Stimulated activated naive B cell treated with anti-CD40 and anti-IgM and Interleukin-4, amounts not matched to agents 10 μg/mL and 1 μg/mL and 100 μg/mL, for 72 hours (primary cell): Measurements from ENCODE around the gene ERC2.

Experiments
- ATAC-seq, 2 donors: fragments of 150-1000 bp; cut with Tn5 transposase; replicated peaks; 2 replicates each; pipeline ENCODE4 v1.10.0; 2021; ENCODE audit warnings: moderate library complexity in 1 of 2
- DNase-seq: peaks from one replicate; pipeline ENCODE4 v3.0.0; 2021
- H3K27ac Mint-ChIP-seq: one replicate; pipeline ENCODE4 v1.8.0; 2022; ENCODE audit warnings: mild to moderate bottlenecking, mixed read lengths
- H3K27me3 Mint-ChIP-seq, 2 donors: one replicate each; pipeline ENCODE4 v1.8.0; 2022; ENCODE audit warnings: mixed read lengths in 2 of 2
- H3K36me3 Mint-ChIP-seq, 2 donors: one replicate each; pipeline ENCODE4 v1.8.0; 2022; ENCODE audit warnings: mixed read lengths in 2 of 2, mild to moderate bottlenecking in 1 of 2
- H3K4me1 Mint-ChIP-seq, 2 donors: one replicate each; pipeline ENCODE4 v1.8.0; 2022; ENCODE audit warnings: mixed read lengths in 2 of 2, mild to moderate bottlenecking in 1 of 2
- H3K4me3 Mint-ChIP-seq, 2 donors: one replicate each; pipeline ENCODE4 v1.8.0; 2022; ENCODE audit warnings: mild to moderate bottlenecking in 2 of 2, mixed read lengths in 2 of 2, moderate library complexity in 1 of 2
- H3K9me3 Mint-ChIP-seq, 2 donors: one replicate each; pipeline ENCODE4 v1.8.0; 2022; ENCODE audit warnings: mixed read lengths in 2 of 2, mild to moderate bottlenecking in 1 of 2

ERC2 gene

DNA sequence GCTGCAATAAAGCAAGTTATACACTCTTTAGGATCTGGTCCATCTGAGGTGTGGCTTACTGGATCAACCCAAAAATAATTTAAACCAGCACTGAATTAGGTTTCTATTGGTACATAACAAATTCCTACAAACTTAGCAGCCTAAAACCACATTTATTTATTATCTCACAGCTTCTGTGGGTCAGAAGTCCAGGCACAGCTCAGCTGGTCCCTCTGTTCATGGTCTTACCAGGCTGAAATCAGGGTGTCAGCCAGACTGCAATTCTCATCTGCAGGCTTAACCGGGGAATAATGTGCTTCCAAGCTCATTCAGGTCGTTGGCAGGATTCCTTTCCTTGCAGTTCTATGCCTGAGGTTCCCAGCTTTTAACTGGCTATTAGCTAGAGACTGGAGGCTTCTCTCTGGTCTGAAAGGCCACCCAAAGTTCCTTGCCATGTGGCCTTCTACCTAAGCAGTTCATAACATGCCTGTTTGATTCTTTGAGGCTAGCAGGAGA, 503.7 kb downstream of the ERC2 start:
- no peak for DNase-seq
- Mint-ChIP-seq H3K27me3 (no peaks in the 10 kb centered on the region), H3K27ac (no peak overlapping the region), H3K4me3 (no peak overlapping the region), H3K36me3 (no peaks in the 10 kb centered on the region), H3K4me1 (peaks cover 0 to 3% of the 10 kb centered on the region in 2 donors), H3K9me3 (peaks cover 4 to 7% of the 10 kb centered on the region in 2 donors)
- ATAC-seq, result no peak

DNA sequence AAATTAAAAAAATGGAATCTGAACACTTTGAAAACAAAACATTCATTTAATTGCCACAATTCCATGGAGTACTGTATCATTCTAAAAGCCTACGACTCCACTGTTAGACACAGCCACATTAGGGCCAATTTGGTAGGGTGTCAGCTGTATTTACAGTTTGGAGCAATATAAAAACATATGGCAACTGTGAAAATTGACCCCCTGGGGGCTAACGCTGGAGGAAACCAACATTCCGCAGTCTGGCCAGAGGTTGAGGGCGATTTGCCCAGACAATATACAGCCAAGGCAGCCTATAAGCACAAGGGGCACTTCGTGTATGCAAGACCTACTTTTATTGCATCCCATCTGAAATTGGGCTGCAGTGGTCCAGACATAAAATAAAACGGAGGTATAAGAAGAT, 504.7 kb downstream of the ERC2 start:
- H3K36me3 Mint-ChIP-seq, result no peaks in the 10 kb centered on the region
- DNase-seq (no peak), ATAC-seq (no peak)
- H3K4me1 Mint-ChIP-seq, result peaks cover 0 to 3% of the 10 kb centered on the region in 2 donors
- H3K9me3 Mint-ChIP-seq, result peaks cover 4 to 7% of the 10 kb centered on the region in 2 donors
- no peak overlapping the region for H3K4me3 Mint-ChIP-seq
- H3K27me3 Mint-ChIP-seq, result no peaks in the 10 kb centered on the region
- no peak overlapping the region for H3K27ac Mint-ChIP-seq

DNA sequence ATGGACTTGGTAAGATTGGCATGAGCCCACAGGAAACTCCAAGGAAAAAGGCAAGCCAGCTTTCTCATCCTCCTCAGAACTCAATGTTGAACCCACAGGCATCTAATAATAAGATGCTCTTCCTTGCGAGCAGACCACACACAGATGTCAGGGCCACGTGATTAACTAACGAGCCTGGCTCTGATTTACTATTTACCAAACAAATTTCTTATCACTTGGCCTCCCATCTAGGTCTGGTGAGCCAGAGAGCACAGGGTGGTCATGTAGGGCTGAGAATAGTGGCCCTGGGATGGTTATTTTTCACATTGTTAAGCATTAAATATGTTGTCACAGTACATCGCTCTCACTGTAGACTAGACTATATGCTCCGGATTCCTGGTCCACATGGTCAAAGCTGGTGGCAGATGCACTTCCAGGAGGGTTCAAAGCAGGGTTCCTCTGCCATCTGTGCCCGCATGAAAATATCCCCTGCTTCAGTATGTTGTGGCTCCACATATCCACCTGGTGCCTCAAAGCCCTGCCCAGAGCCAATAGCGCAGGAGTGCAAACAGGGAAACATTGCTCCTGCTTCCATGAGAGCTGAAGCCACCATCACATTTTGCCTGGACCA, 508.7 kb downstream of the ERC2 start:
- no peak for DNase-seq
- Mint-ChIP-seq H3K4me1 (no peaks in the 10 kb centered on the region), H3K9me3 (peaks cover 0 to 3% of the 10 kb centered on the region in 2 donors), H3K27ac (no peak overlapping the region), H3K27me3 (no peaks in the 10 kb centered on the region), H3K4me3 (no peak overlapping the region), H3K36me3 (no peaks in the 10 kb centered on the region)
- no peak for ATAC-seq

DNA sequence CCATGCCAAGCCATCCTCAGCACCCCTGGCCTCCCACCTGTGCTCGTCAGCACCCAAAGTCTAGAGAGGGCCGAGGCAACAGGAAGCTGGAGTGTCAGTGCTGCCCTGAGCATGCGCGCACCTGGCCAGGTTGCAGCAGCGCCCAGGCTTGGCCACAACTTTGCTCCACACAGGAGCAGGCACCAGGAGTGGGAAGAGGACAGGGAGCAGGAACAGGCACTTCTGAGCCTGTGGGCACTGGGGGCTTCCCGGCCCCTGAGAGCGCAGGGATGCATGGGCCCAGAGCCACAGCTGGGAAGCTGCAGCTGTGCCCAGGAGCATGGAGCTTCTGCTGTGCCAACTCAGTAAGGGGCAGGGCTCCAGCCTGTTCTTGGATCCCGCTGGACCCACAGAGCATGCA, 509.7 kb downstream of the ERC2 start:
- H3K4me1 Mint-ChIP-seq, result no peaks in the 10 kb centered on the region
- no peak overlapping the region for H3K27ac Mint-ChIP-seq
- H3K27me3 Mint-ChIP-seq, result no peaks in the 10 kb centered on the region
- DNase-seq (no peak), ATAC-seq (no peak)
- H3K9me3 Mint-ChIP-seq, result peaks cover 0 to 3% of the 10 kb centered on the region in 2 donors
- H3K36me3 Mint-ChIP-seq, result no peaks in the 10 kb centered on the region
- no peak overlapping the region for H3K4me3 Mint-ChIP-seq

DNA sequence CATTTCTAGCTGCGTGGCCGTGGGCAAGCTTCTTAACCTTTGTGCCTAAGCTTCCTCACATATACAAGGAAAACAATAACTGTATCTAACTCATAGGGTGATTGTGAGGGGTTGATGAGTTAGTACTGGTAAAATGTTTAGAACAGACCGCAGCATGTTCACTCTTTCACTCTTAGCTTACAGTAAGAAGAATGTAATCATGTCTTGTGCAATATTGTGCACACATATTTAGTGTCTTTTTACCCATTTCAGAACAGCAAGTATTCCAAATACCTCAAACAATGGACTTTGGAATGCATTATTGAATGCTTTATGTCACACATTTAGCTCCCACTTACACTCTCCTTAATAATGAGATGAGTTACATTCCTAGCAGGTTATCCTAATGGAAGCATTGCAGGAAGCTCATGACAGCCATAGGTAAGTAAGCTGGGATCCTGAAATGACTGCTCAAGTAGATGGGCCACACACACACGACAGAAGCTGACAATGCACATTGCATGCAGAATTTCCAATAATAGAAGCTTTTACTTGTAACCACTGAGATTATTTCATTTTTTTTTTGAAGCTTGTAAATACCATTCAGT, 512.3 kb downstream of the ERC2 start:
- Mint-ChIP-seq H3K27ac (no peak overlapping the region), H3K27me3 (no peaks in the 10 kb centered on the region), H3K9me3 (peaks cover 0 to 2% of the 10 kb centered on the region in 2 donors), H3K36me3 (no peaks in the 10 kb centered on the region), H3K4me3 (no peak overlapping the region), H3K4me1 (no peaks in the 10 kb centered on the region)
- ATAC-seq (no peak), DNase-seq (no peak)

DNA sequence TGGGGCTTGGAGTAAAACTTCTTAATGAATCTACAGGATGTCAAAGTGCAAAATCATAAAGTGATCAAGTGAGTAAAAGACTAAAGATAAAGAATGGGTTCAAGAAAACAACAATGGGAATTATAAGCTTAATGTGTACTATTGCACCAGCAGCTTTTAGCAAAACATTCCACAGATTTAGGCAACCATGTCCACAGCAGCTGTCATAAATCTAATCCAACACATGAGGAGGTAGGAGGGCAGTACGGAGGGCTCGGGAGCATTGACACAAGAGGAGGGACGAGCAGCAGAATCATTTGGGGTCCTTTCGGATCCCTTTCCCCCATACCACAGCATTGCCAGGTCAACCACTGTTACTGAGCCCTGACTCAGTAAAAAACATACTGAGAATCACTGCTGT, 516.9 kb downstream of the ERC2 start:
- Mint-ChIP-seq H3K4me1 (no peaks in the 10 kb centered on the region), H3K36me3 (no peaks in the 10 kb centered on the region), H3K4me3 (no peak overlapping the region), H3K27me3 (no peaks in the 10 kb centered on the region), H3K9me3 (no peaks in the 10 kb centered on the region), H3K27ac (no peak overlapping the region)
- ATAC-seq (no peak), DNase-seq (no peak)

DNA sequence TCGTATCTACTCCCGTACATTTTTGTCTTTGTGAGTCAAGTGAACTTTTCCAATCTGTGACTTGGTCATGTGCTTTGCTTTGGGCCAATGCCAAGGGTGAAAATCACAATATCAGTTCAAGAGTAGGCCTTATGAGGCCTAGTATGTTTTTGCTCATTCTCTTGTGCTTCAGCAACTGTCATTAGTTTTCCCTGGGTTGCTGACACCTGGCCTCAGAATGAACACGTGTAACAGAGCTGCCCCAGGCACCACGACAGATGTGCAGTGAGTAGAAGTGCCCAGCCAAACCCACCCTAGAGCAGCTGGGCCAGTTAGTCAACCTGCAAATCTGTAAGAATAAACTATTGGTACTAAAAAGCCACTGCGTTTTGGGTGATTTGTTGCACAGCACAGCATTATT, 520.9 kb downstream of the ERC2 start:
- Mint-ChIP-seq H3K36me3 (no peaks in the 10 kb centered on the region), H3K27ac (no peak overlapping the region), H3K27me3 (no peaks in the 10 kb centered on the region), H3K9me3 (no peaks in the 10 kb centered on the region), H3K4me1 (no peaks in the 10 kb centered on the region), H3K4me3 (no peak overlapping the region)
- no peak for ATAC-seq
- DNase-seq, result no peak

DNA sequence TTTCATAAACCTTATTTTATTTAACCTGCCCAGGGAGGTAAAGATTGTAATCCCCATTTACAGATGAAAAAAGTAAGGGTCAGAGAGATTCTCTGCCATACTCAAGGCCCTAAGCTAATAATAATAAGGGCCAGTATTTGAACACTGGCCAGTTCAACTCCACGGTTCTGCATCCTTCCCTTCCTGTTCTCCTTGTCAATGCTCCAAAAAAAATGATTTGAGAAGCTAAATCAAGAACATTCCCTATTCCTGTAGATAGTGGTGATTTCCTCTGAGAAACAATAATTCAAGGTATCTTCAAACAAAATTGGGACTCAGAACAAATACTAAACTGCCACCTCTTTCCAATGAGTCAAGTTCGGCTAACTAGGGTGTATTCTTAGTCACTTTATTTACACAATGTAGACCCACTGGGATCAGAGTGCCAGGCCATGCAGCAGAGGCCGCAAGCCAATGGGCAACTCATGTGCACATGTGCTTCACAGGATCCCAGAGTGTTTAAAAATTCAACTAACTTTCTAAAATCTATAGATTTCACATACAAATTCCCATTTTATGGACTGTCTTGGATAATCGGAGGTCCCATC, 521.6 kb downstream of the ERC2 start:
- no peak overlapping the region for H3K4me3 Mint-ChIP-seq
- H3K27ac Mint-ChIP-seq, result no peak overlapping the region
- no peaks in the 10 kb centered on the region for H3K4me1 Mint-ChIP-seq
- no peak for ATAC-seq
- no peaks in the 10 kb centered on the region for H3K36me3 Mint-ChIP-seq
- DNase-seq, result no peak
- H3K27me3 Mint-ChIP-seq, result no peaks in the 10 kb centered on the region
- no peaks in the 10 kb centered on the region for H3K9me3 Mint-ChIP-seq

DNA sequence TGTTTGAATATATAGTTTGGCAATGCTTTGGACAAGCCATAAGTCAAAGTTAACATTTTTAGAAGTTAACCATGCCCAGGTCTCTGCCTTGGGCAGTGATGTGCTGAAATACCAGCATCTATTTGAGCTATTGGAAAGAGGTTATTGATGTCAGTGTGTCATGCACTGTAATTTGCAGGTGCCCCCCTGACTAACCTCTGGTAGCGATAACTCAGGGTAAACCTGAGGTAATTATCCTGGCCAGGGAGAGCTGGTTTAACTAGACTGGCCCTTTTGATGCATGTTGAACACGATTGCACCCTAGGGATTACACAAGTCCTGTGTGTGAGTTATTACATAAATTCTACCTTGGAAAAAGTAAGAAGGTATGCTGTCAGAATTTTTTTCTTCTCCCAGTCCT, 525.4 kb downstream of the ERC2 start:
- H3K4me1 Mint-ChIP-seq, result no peaks in the 10 kb centered on the region
- no peak overlapping the region for H3K4me3 Mint-ChIP-seq

DNA sequence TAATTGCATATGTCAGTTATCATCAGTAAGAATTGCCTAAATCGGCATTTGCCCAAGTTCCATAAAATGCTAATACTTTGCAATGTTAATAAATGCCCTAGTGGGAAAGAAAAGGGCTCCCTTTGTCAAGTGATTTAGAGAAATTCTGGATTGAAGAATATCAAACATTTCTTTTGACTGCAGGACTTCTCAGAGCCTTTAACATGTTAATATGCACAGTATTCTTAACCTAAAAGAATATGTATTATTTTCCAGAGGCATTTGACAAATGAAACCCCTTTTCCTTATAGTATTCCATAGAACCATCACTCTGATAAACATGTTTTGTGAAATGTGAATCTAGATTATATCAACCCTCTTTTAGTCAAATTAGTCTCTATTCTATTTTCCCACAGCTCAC, 529.0 kb downstream of the ERC2 start:
- no peaks in the 10 kb centered on the region for H3K4me1 Mint-ChIP-seq
- H3K36me3 Mint-ChIP-seq, result no peaks in the 10 kb centered on the region
- H3K27ac Mint-ChIP-seq, result no peak overlapping the region
- H3K27me3 Mint-ChIP-seq, result no peaks in the 10 kb centered on the region
- ATAC-seq (no peak), DNase-seq (no peak)
- H3K9me3 Mint-ChIP-seq, result peaks cover 0 to 1% of the 10 kb centered on the region in 2 donors
- no peak overlapping the region for H3K4me3 Mint-ChIP-seq

More for the DNA sequence above, 525.4 kb downstream of the ERC2 start:
- Mint-ChIP-seq H3K9me3 (no peaks in the 10 kb centered on the region), H3K36me3 (no peaks in the 10 kb centered on the region), H3K27me3 (no peaks in the 10 kb centered on the region), H3K27ac (no peak overlapping the region)
- no peak for DNase-seq
- ATAC-seq, result no peak

DNA sequence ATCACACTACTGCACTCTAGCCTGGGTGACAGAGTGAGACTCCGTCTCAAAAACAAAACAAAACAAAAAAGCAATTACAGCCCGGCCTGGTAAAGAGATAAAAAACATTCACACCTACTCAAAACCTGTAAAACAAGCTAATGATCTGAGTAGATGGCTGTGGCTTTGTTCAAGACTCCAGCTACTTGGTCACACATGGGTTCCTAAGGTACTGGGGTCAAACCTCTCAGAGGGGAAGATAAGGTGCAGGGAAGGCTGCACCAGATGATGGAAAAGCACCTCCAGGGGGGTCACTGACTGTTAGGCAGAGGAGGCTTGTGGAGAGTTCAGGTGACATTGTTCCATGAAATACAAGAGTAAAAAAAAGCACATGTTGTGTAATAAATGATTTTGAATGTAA, 531.0 kb downstream of the ERC2 start:
- Mint-ChIP-seq H3K27me3 (no peaks in the 10 kb centered on the region), H3K27ac (no peak overlapping the region), H3K36me3 (no peaks in the 10 kb centered on the region), H3K4me1 (no peaks in the 10 kb centered on the region), H3K4me3 (no peak overlapping the region), H3K9me3 (peaks cover 0 to 1% of the 10 kb centered on the region in 2 donors)
- DNase-seq (no peak), ATAC-seq (no peak)

DNA sequence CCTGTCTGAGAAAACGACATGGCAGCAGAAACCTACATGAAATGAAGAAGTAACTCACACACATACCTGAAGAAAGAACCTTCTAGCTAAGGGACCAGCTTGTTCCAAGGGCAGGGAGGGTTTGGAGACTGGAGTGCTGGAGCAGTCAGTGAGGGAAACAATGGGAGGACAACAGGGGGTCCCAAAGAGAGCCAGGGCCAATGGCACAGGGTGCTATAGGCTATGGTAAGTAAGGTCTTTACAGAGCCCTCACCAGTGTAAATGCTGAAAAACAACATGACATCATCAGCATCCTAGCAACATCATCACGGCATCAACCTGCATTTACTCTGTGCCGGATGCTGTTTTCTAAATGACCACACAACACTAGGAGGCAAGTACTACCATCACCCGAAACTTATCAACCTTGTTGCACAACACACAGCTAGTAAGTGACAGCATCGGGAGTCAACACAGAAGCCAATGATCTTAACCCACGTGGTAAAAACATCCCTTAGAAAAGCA, 531.7 kb downstream of the ERC2 start:
- no peak overlapping the region for H3K27ac Mint-ChIP-seq

DNA sequence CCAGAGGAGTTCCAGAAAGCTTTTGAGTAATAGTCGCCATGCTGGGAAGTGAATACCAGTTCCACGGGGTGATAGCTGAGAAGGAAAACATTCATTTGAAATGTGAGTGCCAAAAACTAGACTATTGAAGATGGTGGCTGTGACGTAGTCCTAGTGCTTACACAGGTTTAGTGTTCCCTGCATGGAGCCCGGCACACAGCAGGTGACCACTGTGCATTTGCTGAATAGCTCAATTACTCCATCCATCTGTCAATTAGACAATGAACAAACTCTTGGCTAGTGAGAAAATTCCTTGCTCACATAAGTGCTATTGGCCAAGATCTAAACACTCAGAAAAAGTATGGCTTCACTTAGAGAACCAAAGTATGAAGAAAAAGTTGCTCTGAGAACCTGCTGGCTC, 533.0 kb downstream of the ERC2 start:
- ATAC-seq, result no peak
- DNase-seq, result no peak
- Mint-ChIP-seq H3K4me1 (no peaks in the 10 kb centered on the region), H3K4me3 (no peak overlapping the region), H3K36me3 (no peaks in the 10 kb centered on the region), H3K9me3 (peaks cover 0 to 1% of the 10 kb centered on the region in 2 donors), H3K27me3 (no peaks in the 10 kb centered on the region), H3K27ac (no peak overlapping the region)

More for the DNA sequence above, 531.7 kb downstream of the ERC2 start:
- H3K4me1 Mint-ChIP-seq, result no peaks in the 10 kb centered on the region
- H3K36me3 Mint-ChIP-seq, result no peaks in the 10 kb centered on the region
- H3K4me3 Mint-ChIP-seq, result no peak overlapping the region
- H3K27me3 Mint-ChIP-seq, result no peaks in the 10 kb centered on the region
- no peak for DNase-seq
- peaks cover 0 to 1% of the 10 kb centered on the region in 2 donors for H3K9me3 Mint-ChIP-seq
- ATAC-seq, result no peak

DNA sequence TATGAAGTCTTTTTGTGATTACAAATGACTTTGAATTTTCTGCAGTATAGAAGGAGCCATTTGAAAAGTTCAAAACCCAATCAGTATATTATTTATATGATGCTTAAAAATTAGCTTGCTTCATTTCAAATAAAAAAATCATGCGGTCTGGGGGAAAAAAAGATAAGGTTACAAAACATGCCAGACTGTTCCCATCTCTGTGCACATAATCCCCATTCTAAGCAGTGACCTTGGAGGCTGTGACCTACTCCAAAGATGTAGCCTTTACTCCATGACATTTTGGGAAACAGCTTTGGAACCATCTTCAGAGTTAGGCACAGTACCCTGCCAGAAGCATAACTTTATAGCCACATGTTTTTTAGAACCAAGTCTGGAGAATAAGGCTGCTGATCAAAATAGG, 533.5 kb downstream of the ERC2 start:
- Mint-ChIP-seq H3K27ac (no peak overlapping the region), H3K36me3 (no peaks in the 10 kb centered on the region), H3K4me3 (no peak overlapping the region), H3K9me3 (peaks cover 0 to 1% of the 10 kb centered on the region in 2 donors), H3K4me1 (no peaks in the 10 kb centered on the region), H3K27me3 (no peaks in the 10 kb centered on the region)
- DNase-seq (no peak), ATAC-seq (no peak)
